IPS DF 4.7 (cell line): ENCODE data around the gene ASB3.
"Not testable (repeated sequence)": the region's sequence is repeated elsewhere in the genome, so short reads cannot be mapped to it uniquely, and the experiment has no call there.

Source experiments
- DNase-seq: peaks from one replicate; pipeline ENCODE4 v3.0.0-alpha.2; 2013; ENCODE audit warnings: low spot score; ENCODE audit errors: extremely low read depth

The ASB3 gene, protein sequence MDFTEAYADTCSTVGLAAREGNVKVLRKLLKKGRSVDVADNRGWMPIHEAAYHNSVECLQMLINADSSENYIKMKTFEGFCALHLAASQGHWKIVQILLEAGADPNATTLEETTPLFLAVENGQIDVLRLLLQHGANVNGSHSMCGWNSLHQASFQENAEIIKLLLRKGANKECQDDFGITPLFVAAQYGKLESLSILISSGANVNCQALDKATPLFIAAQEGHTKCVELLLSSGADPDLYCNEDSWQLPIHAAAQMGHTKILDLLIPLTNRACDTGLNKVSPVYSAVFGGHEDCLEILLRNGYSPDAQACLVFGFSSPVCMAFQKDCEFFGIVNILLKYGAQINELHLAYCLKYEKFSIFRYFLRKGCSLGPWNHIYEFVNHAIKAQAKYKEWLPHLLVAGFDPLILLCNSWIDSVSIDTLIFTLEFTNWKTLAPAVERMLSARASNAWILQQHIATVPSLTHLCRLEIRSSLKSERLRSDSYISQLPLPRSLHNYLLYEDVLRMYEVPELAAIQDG

GRCh38 chr2:53786705-53787613 lies at the start of gene ASB3, which contains the start of gene ERLEC1:
Gene ASB3 (minus strand): TSS chr2:53786953. CDS start chr2:53765572, 21,381 bp downstream.
Gene ERLEC1 (plus strand): TSS chr2:53787044. CDS start chr2:53787211, 167 bp downstream.
- DNase-seq, result peak; percentile 46

GRCh38 chr2:53829980-53830290 lies 43.2 kb upstream of the ASB3 start:
- not testable (repeated sequence) for DNase-seq

GRCh38 chr2:53829273-53829979 lies 42.7 kb upstream of the ASB3 start:
- no peak for DNase-seq

- no peak for DNase-seq
These were observed 41.6 kb upstream of the ASB3 start for GRCh38 chr2:53828331-53828730.

- DNase-seq, result no peak
These were observed 40.8 kb upstream of the ASB3 start for GRCh38 chr2:53827398-53828175.

GRCh38 chr2:53826587-53827397 lies 40.0 kb upstream of the ASB3 start:
- DNase-seq, result no peak

GRCh38 chr2:53826030-53826410 lies 39.3 kb upstream of the ASB3 start:
- DNase-seq, result no peak

DNA sequence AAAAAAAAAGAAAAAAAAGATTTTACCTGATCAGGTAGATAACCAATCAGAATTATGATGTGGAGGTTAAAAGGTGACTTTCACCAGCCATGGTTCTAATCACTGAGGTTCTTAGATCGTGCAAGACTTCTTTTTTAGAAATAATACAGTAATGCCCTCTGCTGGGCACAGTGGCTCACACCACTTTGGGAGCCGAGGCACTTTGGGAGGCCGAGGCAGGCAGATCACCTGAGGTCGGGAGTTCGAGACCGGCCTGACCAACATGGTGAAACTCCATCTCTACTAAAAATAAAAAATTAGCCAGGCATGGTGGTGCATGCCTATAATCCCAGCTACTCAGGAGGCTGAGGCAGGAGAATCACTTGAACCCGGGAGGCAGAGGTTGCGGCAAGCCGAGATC lies 36.9 kb upstream of the ASB3 start:
- DNase-seq, result not testable (repeated sequence)

GRCh38 chr2:53821810-53822209 lies 35.1 kb upstream of the ASB3 start:
- no peak for DNase-seq

GRCh38 chr2:53820711-53821110 lies 34.0 kb upstream of the ASB3 start:
- no peak for DNase-seq

- DNase-seq, result no peak
These were observed 33.3 kb upstream of the ASB3 start for GRCh38 chr2:53820048-53820447.

GRCh38 chr2:53819634-53820033 lies 32.9 kb upstream of the ASB3 start:
- DNase-seq, result no peak

DNA sequence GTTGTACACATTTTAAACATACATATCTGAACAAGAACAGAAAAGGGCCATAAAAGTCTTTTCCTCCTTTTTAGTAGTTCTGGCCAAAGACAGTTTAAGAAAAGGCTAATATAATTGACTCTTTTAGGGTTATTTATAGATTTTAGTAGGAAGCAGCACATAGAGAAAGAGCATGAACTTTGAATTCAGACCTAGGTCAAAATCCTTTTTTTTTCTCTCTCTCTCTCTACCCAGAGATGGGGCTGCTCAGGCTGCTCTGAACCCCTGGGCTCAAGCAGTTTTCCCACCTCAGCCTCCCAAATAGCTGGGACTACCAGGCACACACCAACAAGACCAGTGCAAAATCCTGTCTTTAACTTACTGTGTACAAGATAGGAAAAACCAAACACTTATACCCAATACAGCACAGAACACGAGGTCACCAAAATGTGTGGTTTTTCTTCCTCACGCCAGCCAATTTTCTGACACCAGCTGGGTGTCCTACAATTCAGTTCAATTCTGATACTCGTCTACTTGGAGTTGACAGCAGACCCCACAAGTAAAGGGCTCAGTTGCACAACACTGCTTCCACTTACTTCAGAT lies 32.2 kb upstream of the ASB3 start:
- no peak for DNase-seq

- DNase-seq, result no peak
These were observed 26.4 kb upstream of the ASB3 start for GRCh38 chr2:53813151-53813550.

DNA sequence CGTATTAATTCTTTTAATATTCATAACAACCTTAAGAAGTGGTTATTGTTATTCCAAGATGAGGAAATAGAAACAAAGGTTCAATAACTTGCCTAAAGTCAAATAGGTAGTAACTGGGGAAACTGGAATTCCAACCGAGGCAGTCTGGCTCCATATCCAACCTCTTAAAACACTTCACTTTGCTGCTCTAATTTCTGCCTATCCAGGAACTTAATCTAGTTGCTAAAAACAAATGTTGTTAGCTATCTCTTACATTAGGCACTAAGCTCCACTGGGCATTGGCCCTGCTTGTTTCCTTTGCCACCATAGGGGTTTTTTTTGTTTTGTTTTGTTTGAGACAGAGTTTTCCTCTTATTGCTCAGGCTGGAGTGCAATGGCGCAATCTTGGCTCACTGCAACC lies 24.8 kb upstream of the ASB3 start:
- DNase-seq, result no peak

DNA sequence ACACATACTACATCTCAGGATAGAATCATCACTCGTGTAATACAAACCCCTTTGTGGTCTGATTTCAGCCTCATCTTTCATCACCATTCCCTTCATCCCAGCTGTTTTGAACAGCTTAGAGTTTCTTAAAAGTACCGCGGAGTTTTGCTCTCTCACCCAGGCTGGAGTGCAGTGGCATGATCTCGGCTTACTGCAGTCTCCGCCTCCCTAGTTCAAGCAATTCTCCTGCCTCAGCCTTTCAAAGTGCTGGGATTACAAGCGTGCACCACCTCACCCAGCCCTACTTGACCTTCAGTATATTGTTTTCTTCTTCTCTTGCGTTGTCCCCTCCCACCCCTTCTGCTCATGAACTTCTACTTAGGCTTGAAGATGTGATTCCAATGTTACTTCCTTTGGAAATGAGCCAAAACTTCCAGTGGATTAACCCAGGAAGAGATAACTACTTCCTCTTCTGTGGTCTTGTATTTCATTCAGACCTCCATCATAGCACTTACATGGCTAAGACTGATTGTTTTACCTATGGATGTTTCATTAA lies 15.9 kb upstream of the ASB3 start:
- no peak for DNase-seq

GRCh38 chr2:53801547-53801946 lies 14.8 kb upstream of the ASB3 start:
- DNase-seq, result no peak

- DNase-seq, result no peak
These were observed 7.1 kb upstream of the ASB3 start for GRCh38 chr2:53793821-53794220.

DNA sequence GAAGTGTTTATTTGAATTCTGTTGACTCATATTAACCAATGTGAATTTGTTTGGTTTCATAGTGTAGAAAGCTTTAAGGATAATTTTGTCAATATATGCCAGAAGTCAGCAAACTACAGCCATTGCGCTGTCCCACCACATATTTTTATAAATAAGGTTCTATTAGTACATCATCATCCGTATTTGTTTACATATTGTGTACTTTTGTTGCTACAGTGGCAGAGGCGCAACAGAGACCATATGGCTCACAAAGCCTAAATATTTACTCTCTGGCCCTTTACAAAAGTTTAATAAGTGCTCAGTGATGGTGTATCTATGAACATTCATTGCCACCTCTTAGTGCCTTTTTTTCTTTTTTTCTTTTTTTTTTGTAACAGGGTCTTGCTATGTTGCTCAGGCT lies 6.5 kb upstream of the ASB3 start:
- DNase-seq, result no peak
